ENCODE results near the gene C8G.

C8G gene

GRCh38 chr9:136968333-136969127 lies 23.5 kb downstream of the C8G start:
- DNase-seq (ENCODE audit: low read depth in 2 of 2), result no peak

GRCh38 chr9:136969150-136969549 lies 24.1 kb downstream of the C8G start:
- no peak for DNase-seq (ENCODE audit: low read depth in 2 of 2)

GRCh38 chr9:136969774-136970173 lies 24.7 kb downstream of the C8G start:
- DNase-seq (ENCODE audit: low read depth in 2 of 2), result no peak

- no peak for DNase-seq (ENCODE audit: low read depth in 2 of 2)
These were observed 25.3 kb downstream of the C8G start for GRCh38 chr9:136970361-136970760.

GRCh38 chr9:136971746-136972145 lies 26.7 kb downstream of the C8G start:
- no peak for DNase-seq (ENCODE audit: low read depth in 2 of 2)

GRCh38 chr9:136972335-136972734 lies 27.3 kb downstream of the C8G start:
- no peak for DNase-seq (ENCODE audit: low read depth in 2 of 2)

GRCh38 chr9:136972743-136973142 lies 27.7 kb downstream of the C8G start:
- no peak for DNase-seq (ENCODE audit: low read depth in 2 of 2)

- no peak for DNase-seq (ENCODE audit: low read depth in 2 of 2)
These were observed 28.9 kb downstream of the C8G start for GRCh38 chr9:136973618-136974617.

- DNase-seq (ENCODE audit: low read depth in 2 of 2), result no peak
These were observed 29.9 kb downstream of the C8G start for GRCh38 chr9:136974817-136975535.

- DNase-seq (ENCODE audit: low read depth in 2 of 2), result no peak
These were observed 30.6 kb downstream of the C8G start for GRCh38 chr9:136975644-136976043.

- no peak for DNase-seq (ENCODE audit: low read depth in 2 of 2)
These were observed 32.2 kb downstream of the C8G start, which contains the start of gene PTGDS for GRCh38 chr9:136977223-136977622. PTGDS (plus strand) TSS chr9:136977504; CDS start chr9:136977579, 75 bp downstream.

GRCh38 chr9:136977649-136978072 lies 32.6 kb downstream of the C8G start:
- no peak for DNase-seq (ENCODE audit: low read depth in 2 of 2)

GRCh38 chr9:136978073-136978864 lies 33.2 kb downstream of the C8G start:
- DNase-seq (ENCODE audit: low read depth in 2 of 2), result peak; percentile 43 to 54

GRCh38 chr9:136978865-136979544 lies 34.0 kb downstream of the C8G start:
- no peak for DNase-seq (ENCODE audit: low read depth in 2 of 2)

GRCh38 chr9:136979769-136980587 lies 34.9 kb downstream of the C8G start:
- no peak for DNase-seq (ENCODE audit: low read depth in 2 of 2)

GRCh38 chr9:136980669-136981478 lies 35.8 kb downstream of the C8G start:
- no peak for DNase-seq (ENCODE audit: low read depth in 2 of 2)

- DNase-seq (ENCODE audit: low read depth in 2 of 2), result no peak
These were observed 36.7 kb downstream of the C8G start for GRCh38 chr9:136981588-136982231.

Measured in stimulated activated CD4-positive, alpha-beta T cell treated with anti-CD3 and anti-CD28 coated beads, Interleukin-1b, Interleukin-23, amount 100 ng/mL, for 4 hours (primary cell).